ENCODE data around the gene UBASH3B.

UBASH3B gene

GRCh38 chr11:122758974-122759373 is 103.5 kb downstream of the UBASH3B start:
- no peak for DNase-seq (ENCODE audit: low spot score)
- in situ Hi-C loops (cut with MboI; ENCODE audit: low pct_unique_long_range_greater_than_20kb, low sequenced_read_pairs, unreplicated experiment): no loop called here
- TF ChIP-seq CTCF (IDR thresholded peaks at IDR 0.05; ENCODE audit: extremely low read depth, insufficient read depth, missing control alignments): no peak

- in situ Hi-C loops (cut with MboI; ENCODE audit: low pct_unique_long_range_greater_than_20kb, low sequenced_read_pairs, unreplicated experiment): no loop called here
- no peak for TF ChIP-seq CTCF (IDR thresholded peaks at IDR 0.05; ENCODE audit: extremely low read depth, insufficient read depth, missing control alignments)
- no peak for DNase-seq (ENCODE audit: low spot score)
Observed at GRCh38 chr11:122763108-122763507, 107.6 kb downstream of the UBASH3B start.

GRCh38 chr11:122764371-122765090 is 109.0 kb downstream of the UBASH3B start:
- DNase-seq (ENCODE audit: low spot score): no peak
- no peak for TF ChIP-seq CTCF (IDR thresholded peaks at IDR 0.05; ENCODE audit: extremely low read depth, insufficient read depth, missing control alignments)
- in situ Hi-C loops (cut with MboI; ENCODE audit: low pct_unique_long_range_greater_than_20kb, low sequenced_read_pairs, unreplicated experiment): no loop called here

GRCh38 chr11:122765487-122766131 is 110.1 kb downstream of the UBASH3B start:
- TF ChIP-seq CTCF (IDR thresholded peaks at IDR 0.05; ENCODE audit: extremely low read depth, insufficient read depth, missing control alignments): no peak
- DNase-seq (ENCODE audit: low spot score): no peak
- in situ Hi-C loops (cut with MboI; ENCODE audit: low pct_unique_long_range_greater_than_20kb, low sequenced_read_pairs, unreplicated experiment): no loop called here

GRCh38 chr11:122769126-122769780 is 113.7 kb downstream of the UBASH3B start:
- DNase-seq (ENCODE audit: low spot score): no peak
- in situ Hi-C loops (cut with MboI; ENCODE audit: low pct_unique_long_range_greater_than_20kb, low sequenced_read_pairs, unreplicated experiment): no loop called here
- no peak for TF ChIP-seq CTCF (IDR thresholded peaks at IDR 0.05; ENCODE audit: extremely low read depth, insufficient read depth, missing control alignments)

GRCh38 chr11:122772945-122773344 is 117.4 kb downstream of the UBASH3B start:
- no peak for TF ChIP-seq CTCF (IDR thresholded peaks at IDR 0.05; ENCODE audit: extremely low read depth, insufficient read depth, missing control alignments)
- in situ Hi-C loops (cut with MboI; ENCODE audit: low pct_unique_long_range_greater_than_20kb, low sequenced_read_pairs, unreplicated experiment): loop anchor here (5.0 kb wide), 1 partner anchor 141 kb away; no protein-coding TSS in a partner anchor
- DNase-seq (ENCODE audit: low spot score): no peak
